ENCODE measurements around the gene GRM3.
"Not testable (repeated sequence)": the region's sequence is repeated elsewhere in the genome, so short reads cannot be mapped to it uniquely, and the experiment has no call there.

GRM3 gene

GRCh38 chr7:86643561-86644281, at the start of gene GRM3:
GRM3 (plus strand) TSS chr7:86643909; CDS start chr7:86765146, 121,237 bp downstream.
- peak; percentile 9 to 89 (median 77) for DNase-seq

- no peak for DNase-seq
These were observed 45.4 kb upstream of the GRM3 start for GRCh38 chr7:86598311-86598710.

- DNase-seq: no peak
These were observed 45.0 kb upstream of the GRM3 start for GRCh38 chr7:86598721-86599120.

- DNase-seq: peak in 51 of 58 donors; percentile 16 to 78 (median 47)
These were observed 43.0 kb upstream of the GRM3 start for GRCh38 chr7:86600506-86601290.

- not testable (repeated sequence) for DNase-seq
These were observed 28.0 kb upstream of the GRM3 start for GRCh38 chr7:86615711-86616110.

- peak in 50 of 58 donors; percentile 20 to 86 (median 58) for DNase-seq
These were observed 844 bp downstream of the GRM3 start for GRCh38 chr7:86644282-86645224.

GRCh38 chr7:86645225-86645608, 1.5 kb downstream of the GRM3 start:
- DNase-seq: peak in 8 of 58 donors; percentile 14 to 74 (median 54)

- DNase-seq: no peak
These were observed 2.1 kb downstream of the GRM3 start for GRCh38 chr7:86645676-86646276.

GRCh38 chr7:86647385-86648094, 3.8 kb downstream of the GRM3 start:
- DNase-seq: peak in 13 of 58 donors; percentile 0 to 49 (median 17)

- DNase-seq: no peak
These were observed 4.5 kb downstream of the GRM3 start for GRCh38 chr7:86648169-86648568.

- DNase-seq: peak in 53 of 58 donors; percentile 5 to 86 (median 55)
These were observed 10.4 kb downstream of the GRM3 start for GRCh38 chr7:86653919-86654659.

- no peak for DNase-seq
These were observed 14.2 kb downstream of the GRM3 start for GRCh38 chr7:86657948-86658347.

GRCh38 chr7:86660950-86661462, 17.3 kb downstream of the GRM3 start:
- no peak for DNase-seq

GRCh38 chr7:86664486-86664885, 20.8 kb downstream of the GRM3 start:
- DNase-seq: peak in 33 of 58 donors; percentile 4 to 81 (median 35)

GRCh38 chr7:86664991-86665390, 21.3 kb downstream of the GRM3 start:
- DNase-seq: no peak

- DNase-seq: no peak
These were observed 22.0 kb downstream of the GRM3 start for GRCh38 chr7:86665669-86666068.

GRCh38 chr7:86667732-86668131, 24.0 kb downstream of the GRM3 start:
- no peak for DNase-seq

GRCh38 chr7:86668315-86668714, 24.6 kb downstream of the GRM3 start:
- DNase-seq: no peak

- DNase-seq: no peak
These were observed 44.1 kb downstream of the GRM3 start for GRCh38 chr7:86687831-86688230.

All from anterior cingulate cortex (tissue), 58 donors.